Psoas muscle (tissue), 8 donors: ENCODE measurements around the gene RING1. TPM values are rescaled to one million over a fixed set of nuclear protein-coding genes. Genes with fewer than 3 reads are reported as not detected.

ENCODE experiments used
- ATAC-seq, 4 donors: fragments of 200-7000 bp; cut with Tn5 transposase; one replicate each; pipeline ENCODE4 v1.9.1; 2020; ENCODE audit warnings: moderate library complexity in 3 of 4, mild to moderate bottlenecking in 2 of 4
- DNase-seq, 2 donors: peaks; one replicate each; pipeline ENCODE4 v3.0.0-alpha.2; 2020
- H3K27ac ChIP-seq: fragments of 200-600 bp; one replicate; pipeline ENCODE4 v1.8.0; 2022
- H3K27me3 ChIP-seq, 3 donors: fragments of 200-600 bp in 1 of 3; one replicate each; pipeline versions ENCODE4 v1.6.1 to v1.8.0; 2013 to 2022; ENCODE audit warnings: low read length in 2 of 3, mild to moderate bottlenecking in 2 of 3, moderate library complexity in 1 of 3; ENCODE audit not compliant: insufficient read depth in 3 of 3
- H3K36me3 ChIP-seq, 2 donors: fragments of 200-600 bp in 1 of 2; one replicate each; pipeline versions ENCODE4 v1.6.1 to v1.8.0; 2013 to 2022; ENCODE audit warnings: low read depth in 1 of 2, mild to moderate bottlenecking in 1 of 2, moderate library complexity in 1 of 2; ENCODE audit not compliant: insufficient read depth in 1 of 2
- H3K4me1 ChIP-seq: fragments of 200-600 bp; one replicate; pipeline ENCODE4 v1.8.0; 2022
- H3K4me3 ChIP-seq: fragments of 200-600 bp; one replicate; pipeline ENCODE4 v1.8.0; 2022; ENCODE audit warnings: mild to moderate bottlenecking
- H3K9me3 ChIP-seq: fragments of 200-600 bp; one replicate; pipeline ENCODE4 v1.8.0; 2022
- WGBS, 3 donors: extraction: QIAGEN DNeasy Blood & Tissue Kit; methylation state at CpG; one replicate each; pipeline versions ENCODE4 v1.1.6 to v1.1.7; 2013; 5-methylcytosine and 5-hydroxymethylcytosine counted together
- intact Hi-C, 2 donors: fragments of 100-400 bp; cut with DNase I; formaldehyde crosslinking; loops; one replicate each; pipeline versions ENCODE4 v1.11.0 to v1.14.2; 2022
- polyA plus RNA-seq, 3 donors: library from polyadenylated mRNA; stranded (reverse); fragments of 200-250 nt; gene quantifications; one replicate each; pipeline ENCODE4 v1.2.3, GENCODE V29; 2013
- total RNA-seq, 4 donors: library from RNA; stranded (reverse); fragmentation: NEBNext Ultra II Directional in 2 of 4; extraction: Animal tissue kit (Norgen Biotek cat#: 25700) in 2 of 4; gene quantifications; one replicate each; pipeline versions ENCODE4 v1.2.1 to v1.2.4, GENCODE V29; 2021 to 2023
- TF ChIP-seq, protein P1 (sequence below): fragments of 200-600 bp; IDR thresholded peaks from one replicate; pipeline ENCODE4 v1.8.0; 2022; ENCODE audit warnings: antibody characterized with exemption
- donor health status: healthy with polysubstance abuse.
- donor health status: DM: no; HTN: no; CAD: no; lungs with moderate emphysema.
- donor health status: Bipolar disorder and iron deficiency.
- donor health status: healthy.
- donor health status: DM: yes; HTN: yes; CAD: no.
- donor health status: DM: no; HTN: no; CAD: no.
- donor health status: DM: no; HTN: no; CAD: no.
- donor health status: DM: yes; HTN: yes; CAD: no.

RING1 gene
- total and polyA plus RNA-seq, 7 donors: 27.9 to 39.4 (median 30.2) TPM

DNA sequence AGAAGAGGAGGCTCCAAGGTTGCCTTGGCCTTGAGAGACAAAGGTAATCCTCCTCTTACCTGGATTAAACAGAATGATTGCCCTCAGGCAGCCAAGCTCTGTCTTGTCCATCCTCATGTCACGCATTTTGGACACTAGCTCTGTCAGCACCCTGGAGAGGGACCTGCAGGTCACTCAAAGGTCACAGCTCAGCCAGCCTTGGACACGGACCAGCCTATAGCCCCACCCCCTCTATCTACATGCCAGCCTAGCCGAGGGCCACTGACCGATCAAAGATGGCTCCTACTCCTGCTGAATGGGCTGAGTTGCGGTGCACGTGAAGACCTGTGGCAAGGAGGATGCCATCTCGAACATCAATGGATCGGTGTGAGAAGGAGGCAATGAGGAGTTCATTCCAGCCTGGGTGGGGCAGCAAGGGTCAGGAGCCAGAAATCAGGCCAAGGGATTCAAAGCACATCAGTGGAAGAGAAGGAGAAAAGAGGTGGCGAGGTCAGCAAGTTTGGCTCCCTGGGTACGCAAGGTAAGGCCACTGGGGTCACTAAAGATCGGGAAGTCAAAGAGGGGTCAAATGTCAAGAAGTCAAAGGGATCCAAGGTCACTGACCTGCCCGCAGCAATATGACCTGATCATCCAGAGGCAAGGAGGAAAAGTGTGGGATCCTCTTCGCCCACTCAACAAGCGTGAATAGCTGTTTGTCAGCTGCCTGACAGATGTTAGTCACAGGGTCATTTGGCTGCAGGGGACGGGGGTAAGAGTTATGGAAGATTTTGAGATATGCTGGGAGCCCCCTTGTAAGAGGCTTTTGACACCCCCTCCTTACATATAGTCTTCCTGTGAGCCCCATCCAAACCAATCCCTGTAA is 12.8 kb upstream of the RING1 start:
- no peaks in the 10 kb centered on the region for H3K27me3 ChIP-seq
- H3K27ac ChIP-seq: no peak overlapping the region
- intact Hi-C loops: loop anchor here in 1 of 2 donors (10.0 kb wide), 1 partner anchor 1001 kb away; the partner anchor contains the start of genes GPSM3 and PBX2
- ATAC-seq: no peak
- no peak overlapping the region for H3K4me3 ChIP-seq
- peak in 1 of 2 donors; percentile 42 for DNase-seq
- no peaks in the 10 kb centered on the region for H3K9me3 ChIP-seq
- TF ChIP-seq, protein P1, sequence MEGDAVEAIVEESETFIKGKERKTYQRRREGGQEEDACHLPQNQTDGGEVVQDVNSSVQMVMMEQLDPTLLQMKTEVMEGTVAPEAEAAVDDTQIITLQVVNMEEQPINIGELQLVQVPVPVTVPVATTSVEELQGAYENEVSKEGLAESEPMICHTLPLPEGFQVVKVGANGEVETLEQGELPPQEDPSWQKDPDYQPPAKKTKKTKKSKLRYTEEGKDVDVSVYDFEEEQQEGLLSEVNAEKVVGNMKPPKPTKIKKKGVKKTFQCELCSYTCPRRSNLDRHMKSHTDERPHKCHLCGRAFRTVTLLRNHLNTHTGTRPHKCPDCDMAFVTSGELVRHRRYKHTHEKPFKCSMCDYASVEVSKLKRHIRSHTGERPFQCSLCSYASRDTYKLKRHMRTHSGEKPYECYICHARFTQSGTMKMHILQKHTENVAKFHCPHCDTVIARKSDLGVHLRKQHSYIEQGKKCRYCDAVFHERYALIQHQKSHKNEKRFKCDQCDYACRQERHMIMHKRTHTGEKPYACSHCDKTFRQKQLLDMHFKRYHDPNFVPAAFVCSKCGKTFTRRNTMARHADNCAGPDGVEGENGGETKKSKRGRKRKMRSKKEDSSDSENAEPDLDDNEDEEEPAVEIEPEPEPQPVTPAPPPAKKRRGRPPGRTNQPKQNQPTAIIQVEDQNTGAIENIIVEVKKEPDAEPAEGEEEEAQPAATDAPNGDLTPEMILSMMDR: no peak
- WGBS, 3 donors: 61 to 72% (median 61%) methylated on average over 15 of the region's 15 CpGs
- peaks cover 35% of the 10 kb centered on the region for H3K4me1 ChIP-seq
- H3K36me3 ChIP-seq: peaks cover 8 to 43% of the 10 kb centered on the region in 2 donors

DNA sequence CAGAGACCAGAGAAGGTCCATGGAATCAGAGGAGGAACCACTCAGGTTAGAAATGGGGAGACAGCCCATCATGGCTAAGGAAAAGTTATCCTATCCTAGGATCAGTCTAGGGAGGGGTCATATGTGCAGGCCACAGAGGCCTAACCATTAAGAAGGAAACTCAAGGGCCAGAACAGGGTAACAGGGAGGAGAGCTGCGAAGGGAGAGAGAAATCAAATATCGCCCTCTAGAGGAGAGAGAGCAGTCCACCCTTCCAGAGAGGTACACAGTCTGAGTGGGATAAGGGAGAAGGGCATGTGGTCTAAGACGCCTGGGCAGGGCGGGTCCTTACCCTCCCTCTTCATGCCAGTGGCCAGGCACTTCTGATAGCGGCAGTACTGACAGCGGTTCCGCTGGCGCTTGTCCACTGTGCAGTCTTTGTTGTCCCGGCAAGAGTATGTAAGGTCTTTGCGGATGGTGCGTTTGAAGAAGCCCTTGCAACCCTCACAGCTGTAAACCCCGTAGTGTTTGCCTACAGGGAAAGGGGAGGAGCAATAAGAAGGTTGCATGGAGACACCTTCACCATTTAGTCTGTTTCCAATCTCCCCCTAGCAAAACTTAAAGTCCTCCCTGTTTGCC is 10.8 kb upstream of the RING1 start:
- intact Hi-C loops: loop anchor here (1.0 to 10.0 kb wide), 2 partner anchors 36 to 1003 kb away; partner anchors contain the start of genes GPSM3 (in 1 of the 2) and PBX2 (in 1 of the 2)
- H3K9me3 ChIP-seq: no peaks in the 10 kb centered on the region
- H3K4me3 ChIP-seq: no peak overlapping the region
- peaks cover 10 to 52% of the 10 kb centered on the region in 2 donors for H3K36me3 ChIP-seq
- 30 to 37% (median 32%) methylated on average over 12 of the region's 12 CpGs for WGBS, 3 donors
- H3K4me1 ChIP-seq: peaks cover 32% of the 10 kb centered on the region
- ATAC-seq (peak in 3 of 4 donors; percentile 28 to 42 (median 39)), DNase-seq (peak in 1 of 2 donors; percentile 63)
- H3K27me3 ChIP-seq: no peaks in the 10 kb centered on the region
- TF ChIP-seq, protein P1: peak; percentile 64
- H3K27ac ChIP-seq: peak overlapping the region; percentile 30

DNA sequence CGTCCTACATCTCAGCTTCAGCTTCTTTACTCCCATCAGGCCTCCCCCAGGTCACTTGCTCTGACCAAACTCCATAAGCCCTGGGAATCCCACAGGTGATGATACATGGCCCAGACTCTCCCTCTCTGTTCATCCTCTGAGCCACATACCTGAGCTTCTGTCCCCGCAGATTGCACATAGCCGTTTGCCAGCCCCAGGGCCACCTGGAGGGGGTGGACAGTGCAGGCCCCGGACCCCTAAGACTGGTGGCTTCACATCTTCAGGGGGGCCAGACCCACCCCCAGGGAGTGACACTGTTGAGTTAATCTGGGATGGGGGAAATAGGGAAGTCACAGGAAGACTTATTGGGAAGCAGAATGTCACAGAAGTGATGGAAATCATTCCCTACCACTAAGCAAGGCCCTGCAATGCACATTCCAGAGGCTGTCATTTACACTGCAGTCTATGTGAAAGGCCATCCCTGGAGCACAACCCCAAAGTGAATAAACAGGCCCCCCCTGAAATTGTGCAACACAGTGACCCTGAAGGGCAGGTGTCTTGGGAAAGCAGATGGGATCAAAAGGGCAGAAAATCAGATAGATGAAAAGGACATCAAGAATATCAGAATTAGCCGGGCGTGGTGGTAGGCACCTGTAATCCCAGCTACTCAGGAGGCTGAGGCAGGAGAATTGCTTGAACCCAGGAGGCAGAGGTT is 10.0 kb upstream of the RING1 start:
- Histone ChIP-seq H3K9me3 (no peaks in the 10 kb centered on the region), H3K36me3 (peaks cover 11 to 60% of the 10 kb centered on the region in 2 donors), H3K4me1 (peaks cover 29% of the 10 kb centered on the region), H3K4me3 (no peak overlapping the region), H3K27ac (peak overlapping the region; percentile 30), H3K27me3 (no peaks in the 10 kb centered on the region)
- WGBS, 3 donors: 67 to 84% (median 68%) methylated on average over 6 of the region's 6 CpGs
- no peak for ATAC-seq
- DNase-seq: peak in 1 of 2 donors; percentile 46
- intact Hi-C loops: loop anchor here in 1 of 2 donors (10.0 kb wide), 1 partner anchor 1004 kb away; the partner anchor contains the start of genes GPSM3 and PBX2
- TF ChIP-seq, protein P1: no peak

DNA sequence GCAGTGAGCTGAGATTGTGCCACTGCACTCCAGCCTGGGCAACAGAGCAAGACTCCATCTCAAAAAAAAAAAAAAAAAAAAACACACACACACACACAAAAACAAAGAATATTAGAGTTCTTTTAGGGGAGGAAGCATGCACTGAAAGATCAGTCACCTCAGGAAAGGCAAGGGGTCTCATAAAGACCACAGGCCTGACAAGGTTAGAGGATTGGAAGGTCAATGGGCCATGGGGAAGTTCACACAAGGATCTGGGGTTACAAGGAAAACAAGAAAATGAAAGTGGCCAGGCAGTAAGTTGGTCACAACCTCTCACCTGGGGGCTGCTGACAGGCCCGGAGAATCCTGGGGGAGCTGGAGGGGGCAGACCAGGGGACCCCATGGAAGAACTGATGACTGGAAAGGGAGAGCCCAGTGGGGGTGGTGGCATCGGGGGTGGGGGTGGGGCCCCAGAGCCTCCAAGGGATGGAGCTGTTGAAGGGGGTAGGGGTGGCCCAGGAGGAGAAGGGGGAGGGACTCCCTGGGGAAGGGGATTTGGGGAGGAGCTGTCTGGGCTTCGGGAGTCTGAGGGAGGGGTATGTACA is 9.4 kb upstream of the RING1 start:
- ATAC-seq (no peak), DNase-seq (peak in 1 of 2 donors; percentile 35)
- Histone ChIP-seq H3K36me3 (peaks cover 14 to 64% of the 10 kb centered on the region in 2 donors), H3K4me1 (peaks cover 30% of the 10 kb centered on the region), H3K9me3 (no peaks in the 10 kb centered on the region), H3K27ac (peak overlapping the region; percentile 92), H3K27me3 (no peaks in the 10 kb centered on the region), H3K4me3 (peak overlapping the region; percentile 81)
- intact Hi-C loops: loop anchor here in 1 of 2 donors (10.0 kb wide), 1 partner anchor 1004 kb away; the partner anchor contains the start of genes GPSM3 and PBX2
- WGBS, 3 donors: 23 to 30% (median 23%) methylated on average over 3 of the region's 3 CpGs
- TF ChIP-seq, protein P1: no peak
